GM12878 (cell line): ENCODE results near the gene BZW1. TPM values are rescaled to one million over a fixed set of nuclear protein-coding genes. Genes with fewer than 3 reads are reported as not detected.

Source experiments
- ATAC-seq: fragments of 200-7000 bp; cut with Tn5 transposase; 3 replicates; pipeline ENCODE4 v1.9.1; 2020; ENCODE audit warnings: mild to moderate bottlenecking, moderate library complexity
- BruUV-seq: library from RNA; stranded (reverse); fragments of 400-500 nt; replicated peaks from 2 replicates; lab custom pipeline; 2021; lab: Mats Ljungman, UMichigan
- CTCF ChIA-PET: fragments of 300-600 bp; sonication (Branson Sonifier 250); formaldehyde crosslinking; extraction: SDS; loops from one replicate; lab custom pipeline; 2021; ENCODE audit warnings: inconsistent platforms; lab: Yijun Ruan, JAX
- POLR2A ChIA-PET: fragments of 350-600 bp; formaldehyde crosslinking; extraction: SDS; loops from one replicate; lab custom pipeline; 2021; ENCODE audit warnings: inconsistent platforms; lab: Charles Lee
- RAD21 ChIA-PET: fragments of 300-600 bp; sonication (Branson Sonifier 250); formaldehyde crosslinking; loops from one replicate; lab custom pipeline; 2023; ENCODE audit warnings: antibody characterized with exemption; ENCODE audit not compliant: unreplicated experiment; lab: Charles Lee
- SMC1A ChIA-PET: fragments of 300-600 bp; sonication (Branson Sonifier 250); formaldehyde crosslinking; loops from one replicate; lab custom pipeline; 2023; ENCODE audit not compliant: unreplicated experiment, uncharacterized antibody; lab: Charles Lee
- DNase-seq: peaks from one replicate; pipeline ENCODE4 v3.0.0-alpha.2; 2011; ENCODE audit warnings: low read depth, low spot score
- FAIRE-seq: peaks from 3 replicates; lab custom pipeline; 2011; peaks lifted over from hg19 to GRCh38; lab: Jason Lieb, UNC
- H2AFZ ChIP-seq: 2 replicates; pipeline ENCODE4 v1.6.0; 2011; ENCODE audit warnings: low read depth, low read length, control low read depth; ENCODE audit not compliant: control insufficient read depth
- H3K27ac ChIP-seq: 2 replicates; pipeline ENCODE4 v1.5.1; 2011; ENCODE audit warnings: control low read depth; ENCODE audit not compliant: control insufficient read depth, insufficient read depth
- H3K27me3 ChIP-seq, 2 experiments: replicated peaks in 1 of 2; 2 replicates each; pipeline versions ENCODE4 v1.6.0 to v1.6.1; 2011; ENCODE audit warnings: low read length in 1 of 2; ENCODE audit not compliant: control insufficient read depth in 2 of 2, insufficient read depth in 2 of 2
- H3K36me3 ChIP-seq, 2 experiments: 2 replicates each; pipeline ENCODE4 v1.5.1; 2011; ENCODE audit warnings: low read length in 1 of 2; ENCODE audit not compliant: control insufficient read depth in 2 of 2, insufficient read depth in 2 of 2
- H3K4me1 ChIP-seq: 2 replicates; pipeline ENCODE4 v1.6.1; 2011; ENCODE audit warnings: mild to moderate bottlenecking, low read length, moderate library complexity, mixed read lengths; ENCODE audit not compliant: control insufficient read depth, insufficient read depth
- H3K4me2 ChIP-seq: 2 replicates; pipeline ENCODE4 v1.6.0; 2011; ENCODE audit warnings: control low read depth; ENCODE audit not compliant: control insufficient read depth, insufficient read depth
- H3K4me3 ChIP-seq: fragments of 200-600 bp; sonication (generic); 2 replicates; pipeline ENCODE4 v1.5.1; 2016
- H3K79me2 ChIP-seq: 2 replicates; pipeline ENCODE4 v1.6.0; 2011; ENCODE audit warnings: low read length; ENCODE audit not compliant: control insufficient read depth, insufficient read depth
- H3K9ac ChIP-seq: 2 replicates; pipeline ENCODE4 v1.8.0; 2011; ENCODE audit warnings: low read length, control low read depth, mixed read lengths; ENCODE audit not compliant: control insufficient read depth, insufficient read depth
- H3K9me3 ChIP-seq: replicated peaks from 3 replicates; pipeline ENCODE4 v1.5.1; 2011; ENCODE audit warnings: mild to moderate bottlenecking, low read length; ENCODE audit not compliant: control insufficient read depth, insufficient read depth
- H4K20me1 ChIP-seq: 2 replicates; pipeline ENCODE4 v1.6.0; 2011; ENCODE audit not compliant: control insufficient read depth, insufficient read depth
- ATF7 ChIP-seq: fragments of 450-650 bp; IDR thresholded peaks from 2 replicates; pipeline ENCODE4 v1.6.1; 2016; ENCODE audit warnings: low read depth, mild to moderate bottlenecking
- FOXK2 ChIP-seq: fragments of 450-650 bp; IDR thresholded peaks from 2 replicates; pipeline ENCODE4 v1.6.1; 2017; ENCODE audit warnings: mild to moderate bottlenecking, moderate library complexity
- LARP7 ChIP-seq: fragments of 450-650 bp; IDR thresholded peaks from 2 replicates; pipeline ENCODE4 v1.6.1; 2017; ENCODE audit warnings: mild to moderate bottlenecking
- NFXL1 ChIP-seq: fragments of 450-650 bp; IDR thresholded peaks from 2 replicates; pipeline ENCODE4 v1.6.1; 2017; ENCODE audit warnings: antibody characterized with exemption, mild to moderate bottlenecking, borderline replicate concordance
- NFYA ChIP-seq: IDR thresholded peaks from 2 replicates; pipeline ENCODE4 v1.6.1; 2011; ENCODE audit warnings: low read depth, mild to moderate bottlenecking, low read length, improper control_type of control experiment, borderline replicate concordance
- POLR2AphosphoS5 ChIP-seq: IDR thresholded peaks from 2 replicates; pipeline ENCODE4 v1.6.1; 2011; ENCODE audit warnings: mild to moderate bottlenecking, low read length, inconsistent platforms
- RELA ChIP-seq: fragments of 450-650 bp; IDR thresholded peaks from 2 replicates; pipeline ENCODE4 v1.8.0; 2014; ENCODE audit warnings: borderline replicate concordance; ENCODE audit not compliant: partially characterized antibody
- RELB ChIP-seq: fragments of 450-650 bp; IDR thresholded peaks from 2 replicates; pipeline ENCODE4 v1.6.1; 2017; ENCODE audit warnings: low read depth, mild to moderate bottlenecking, moderate library complexity
- SMAD1 ChIP-seq: fragments of 450-650 bp; IDR thresholded peaks from 2 replicates; pipeline ENCODE4 v1.6.1; 2018; ENCODE audit warnings: mild to moderate bottlenecking, low read depth; ENCODE audit not compliant: partially characterized antibody
- YY1 ChIP-seq: IDR thresholded peaks from 2 replicates; pipeline ENCODE4 v1.6.1; 2011; ENCODE audit warnings: low read depth, mild to moderate bottlenecking, low read length
- ZNF592 ChIP-seq: fragments of 450-650 bp; IDR thresholded peaks from 2 replicates; pipeline ENCODE4 v1.6.1; 2017; ENCODE audit warnings: mild to moderate bottlenecking, moderate library complexity
- WGBS: methylation state at CpG from one replicate; pipeline ENCODE4 v1.1.6; 2016; ENCODE audit warnings: low lambda C conversion rate; ENCODE audit not compliant: insufficient replicate concordance, insufficient coverage; ENCODE audit errors: missing lambda C conversion rate; 5-methylcytosine and 5-hydroxymethylcytosine counted together
- in situ Hi-C: fragments of 300-500 bp; cut with MboI; formaldehyde crosslinking; loops from 9 replicates; pipeline ENCODE4 v1.14.3; 2018; ENCODE audit warnings: mixed read lengths
- intact Hi-C: fragments of 100-400 bp; cut with micrococcal nuclease; formaldehyde crosslinking; loops from one replicate; pipeline ENCODE4 v1.14.2; 2022; ENCODE audit not compliant: unreplicated experiment
- polyA plus RNA-seq, 11 experiments: library from polyadenylated mRNA; depleted of rRNA in 4 of 11; unstranded in 6 of 11; stranded (reverse) in 5 of 11; fragments of >200 nt; fragmentation: Nextera tagmentation in 4 of 11; fragmentation: Illumina TruSeq in 1 of 11; extraction: Ambion mirVana in 4 of 11; extraction: Trizol in 1 of 11; gene quantifications; 1 replicate in 1 of 11; 2 replicates in 10 of 11; pipeline versions ENCODE4 v1.2.1 to v1.2.3, GENCODE V29; 2011 to 2016; ENCODE audit warnings: inconsistent platforms in 2 of 11, missing spikeins in 2 of 11, low read depth in 1 of 11
- total RNA-seq, 4 experiments: library from RNA; depleted of rRNA in 3 of 4; stranded (reverse); fragments of >200 nt in 3 of 4; fragmentation: Illumina TruSeq in 1 of 4; extraction: Trizol in 1 of 4; gene quantifications; 2 replicates each; pipeline versions ENCODE4 v1.2.1 to v1.2.3, GENCODE V29; 2013 to 2021
- TF ChIP-seq, protein P1 (sequence below): fragments of 450-650 bp; formaldehyde crosslinking; IDR thresholded peaks from 2 replicates; pipeline ENCODE4 v1.5.0; 2022; ENCODE audit warnings: mild to moderate bottlenecking, missing genetic modification characterization

BZW1 gene
- total and polyA plus RNA-seq, 10 of the 15 experiments (the other 5 are each of a cell fraction or from before 2014, with no cell fraction given), result 186 to 349 (median 269) TPM

- Histone ChIP-seq H3K27me3 (no peaks in the 10 kb centered on the region), H3K4me3 (peak overlapping the region; percentile 100), H3K36me3 (peaks cover 2 to 24% of the 10 kb centered on the region in 2 experiments), H4K20me1 (peaks cover 5% of the 10 kb centered on the region; the same call in 1 of the 2 replicates), H3K9me3 (no peaks in the 10 kb centered on the region), H3K79me2 (peaks cover 69% of the 10 kb centered on the region), H3K4me2 (peak overlapping the region; percentile 34; the same call in 1 of the 2 replicates), H2AFZ (no peak overlapping the region), H3K4me1 (no peaks in the 10 kb centered on the region), H3K27ac (peak overlapping the region; percentile 100), H3K9ac (peak overlapping the region; percentile 99)
- RAD21 ChIA-PET, result interaction anchor here (2.1 kb wide), 1 partner anchor 206 kb away, joined by 10 read pairs; no protein-coding TSS in a partner anchor
- SMC1A ChIA-PET, result interaction anchor here (1.3 kb wide), 1 partner anchor 48 kb away, joined by 3 read pairs; no protein-coding TSS in a partner anchor
- POLR2A ChIA-PET, result no interaction called here
- intact Hi-C loops (loop anchor here (10.0 kb wide), 1 partner anchor 1512 kb away; the partner anchor contains the start of gene BMPR2), in situ Hi-C loops (no loop called here)
- ATAC-seq, result peak; percentile 43
- no peak for FAIRE-seq
- WGBS, result under 1% methylated on average over 13 of the region's 13 CpGs
- CTCF ChIA-PET, result interaction anchor here (0.6 kb wide), 1 partner anchor 1315 kb away, joined by 3 read pairs; no protein-coding TSS in a partner anchor
- BruUV-seq, result TSS peak; percentile 58
- peak; percentile 40 for DNase-seq
- TF ChIP-seq FOXK2, result peak; percentile 50
- TF ChIP-seq LARP7, result 0 out of 2 replicates have a peak, but pooled peaks have one; percentile 37
- peak; percentile 72 for TF ChIP-seq YY1
- peak; percentile 32; the same call in 1 of the 2 replicates for TF ChIP-seq ZNF592
- TF ChIP-seq NFYA, result no peak
- TF ChIP-seq RELB, result peak; percentile 32; the same call in 1 of the 2 replicates
- TF ChIP-seq ATF7, result peak; percentile 87
- no peak for TF ChIP-seq NFXL1
- peak; percentile 81 for TF ChIP-seq POLR2AphosphoS5
- TF ChIP-seq RELA, result peak; percentile 60
- peak; percentile 58 for TF ChIP-seq SMAD1
- TF ChIP-seq, protein P1, sequence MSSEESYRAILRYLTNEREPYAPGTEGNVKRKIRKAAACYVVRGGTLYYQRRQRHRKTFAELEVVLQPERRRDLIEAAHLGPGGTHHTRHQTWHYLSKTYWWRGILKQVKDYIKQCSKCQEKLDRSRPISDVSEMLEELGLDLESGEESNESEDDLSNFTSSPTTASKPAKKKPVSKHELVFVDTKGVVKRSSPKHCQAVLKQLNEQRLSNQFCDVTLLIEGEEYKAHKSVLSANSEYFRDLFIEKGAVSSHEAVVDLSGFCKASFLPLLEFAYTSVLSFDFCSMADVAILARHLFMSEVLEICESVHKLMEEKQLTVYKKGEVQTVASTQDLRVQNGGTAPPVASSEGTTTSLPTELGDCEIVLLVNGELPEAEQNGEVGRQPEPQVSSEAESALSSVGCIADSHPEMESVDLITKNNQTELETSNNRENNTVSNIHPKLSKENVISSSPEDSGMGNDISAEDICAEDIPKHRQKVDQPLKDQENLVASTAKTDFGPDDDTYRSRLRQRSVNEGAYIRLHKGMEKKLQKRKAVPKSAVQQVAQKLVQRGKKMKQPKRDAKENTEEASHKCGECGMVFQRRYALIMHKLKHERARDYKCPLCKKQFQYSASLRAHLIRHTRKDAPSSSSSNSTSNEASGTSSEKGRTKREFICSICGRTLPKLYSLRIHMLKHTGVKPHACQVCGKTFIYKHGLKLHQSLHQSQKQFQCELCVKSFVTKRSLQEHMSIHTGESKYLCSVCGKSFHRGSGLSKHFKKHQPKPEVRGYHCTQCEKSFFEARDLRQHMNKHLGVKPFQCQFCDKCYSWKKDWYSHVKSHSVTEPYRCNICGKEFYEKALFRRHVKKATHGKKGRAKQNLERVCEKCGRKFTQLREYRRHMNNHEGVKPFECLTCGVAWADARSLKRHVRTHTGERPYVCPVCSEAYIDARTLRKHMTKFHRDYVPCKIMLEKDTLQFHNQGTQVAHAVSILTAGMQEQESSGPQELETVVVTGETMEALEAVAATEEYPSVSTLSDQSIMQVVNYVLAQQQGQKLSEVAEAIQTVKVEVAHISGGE, result no peak
Observed at GRCh38 chr2:200862532-200863000, 50.9 kb downstream of the BZW1 start.
